D721Med (cell line): ENCODE measurements around the gene LSP1.
A peak's percentile ranks its signal among the peaks of the same experiment; 100 is the strongest.

Source experiments
- DNase-seq: peaks from one replicate; pipeline ENCODE4 v3.0.0; 2011; ENCODE audit warnings: low spot score; ENCODE audit not compliant: insufficient read length
- FAIRE-seq: peaks from 2 replicates; lab custom pipeline; 2011; peaks lifted over from hg19 to GRCh38; lab: Jason Lieb, UNC
- TF ChIP-seq, protein P1 (sequence below): IDR thresholded peaks from 2 replicates; pipeline ENCODE4 v1.5.1; 2012; ENCODE audit warnings: mild to moderate bottlenecking, control low read depth; ENCODE audit not compliant: insufficient read depth; ENCODE audit errors: missing control alignments

Gene LSP1

GRCh38 chr11:1820463-1821325 lies 32.2 kb upstream of the LSP1 start:
- FAIRE-seq = no peak

DNA sequence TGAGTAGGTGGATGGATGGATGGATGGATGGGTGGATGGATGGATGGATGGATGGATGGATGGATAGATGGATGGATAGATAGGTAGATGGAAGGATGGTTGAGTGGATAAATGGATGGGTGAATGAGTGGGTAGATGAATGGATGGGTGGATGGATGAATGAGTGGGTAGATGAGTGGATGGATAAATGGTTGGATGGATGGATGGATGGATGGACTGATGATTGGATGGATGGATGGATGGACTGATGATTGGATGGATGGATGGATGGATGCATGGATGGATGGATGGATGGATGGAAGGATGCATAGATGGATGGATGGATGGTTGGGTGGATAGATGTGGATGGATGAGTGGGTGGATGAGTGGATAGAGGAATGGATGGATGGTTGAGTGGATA lies 31.3 kb upstream of the LSP1 start:
- TF ChIP-seq, protein P1, sequence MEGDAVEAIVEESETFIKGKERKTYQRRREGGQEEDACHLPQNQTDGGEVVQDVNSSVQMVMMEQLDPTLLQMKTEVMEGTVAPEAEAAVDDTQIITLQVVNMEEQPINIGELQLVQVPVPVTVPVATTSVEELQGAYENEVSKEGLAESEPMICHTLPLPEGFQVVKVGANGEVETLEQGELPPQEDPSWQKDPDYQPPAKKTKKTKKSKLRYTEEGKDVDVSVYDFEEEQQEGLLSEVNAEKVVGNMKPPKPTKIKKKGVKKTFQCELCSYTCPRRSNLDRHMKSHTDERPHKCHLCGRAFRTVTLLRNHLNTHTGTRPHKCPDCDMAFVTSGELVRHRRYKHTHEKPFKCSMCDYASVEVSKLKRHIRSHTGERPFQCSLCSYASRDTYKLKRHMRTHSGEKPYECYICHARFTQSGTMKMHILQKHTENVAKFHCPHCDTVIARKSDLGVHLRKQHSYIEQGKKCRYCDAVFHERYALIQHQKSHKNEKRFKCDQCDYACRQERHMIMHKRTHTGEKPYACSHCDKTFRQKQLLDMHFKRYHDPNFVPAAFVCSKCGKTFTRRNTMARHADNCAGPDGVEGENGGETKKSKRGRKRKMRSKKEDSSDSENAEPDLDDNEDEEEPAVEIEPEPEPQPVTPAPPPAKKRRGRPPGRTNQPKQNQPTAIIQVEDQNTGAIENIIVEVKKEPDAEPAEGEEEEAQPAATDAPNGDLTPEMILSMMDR = no peak
- no peak for FAIRE-seq
- DNase-seq = no peak

More at GRCh38 chr11:1820463-1821325, 32.2 kb upstream of the LSP1 start:
- no peak for DNase-seq
- TF ChIP-seq, protein P1 = no peak

DNA sequence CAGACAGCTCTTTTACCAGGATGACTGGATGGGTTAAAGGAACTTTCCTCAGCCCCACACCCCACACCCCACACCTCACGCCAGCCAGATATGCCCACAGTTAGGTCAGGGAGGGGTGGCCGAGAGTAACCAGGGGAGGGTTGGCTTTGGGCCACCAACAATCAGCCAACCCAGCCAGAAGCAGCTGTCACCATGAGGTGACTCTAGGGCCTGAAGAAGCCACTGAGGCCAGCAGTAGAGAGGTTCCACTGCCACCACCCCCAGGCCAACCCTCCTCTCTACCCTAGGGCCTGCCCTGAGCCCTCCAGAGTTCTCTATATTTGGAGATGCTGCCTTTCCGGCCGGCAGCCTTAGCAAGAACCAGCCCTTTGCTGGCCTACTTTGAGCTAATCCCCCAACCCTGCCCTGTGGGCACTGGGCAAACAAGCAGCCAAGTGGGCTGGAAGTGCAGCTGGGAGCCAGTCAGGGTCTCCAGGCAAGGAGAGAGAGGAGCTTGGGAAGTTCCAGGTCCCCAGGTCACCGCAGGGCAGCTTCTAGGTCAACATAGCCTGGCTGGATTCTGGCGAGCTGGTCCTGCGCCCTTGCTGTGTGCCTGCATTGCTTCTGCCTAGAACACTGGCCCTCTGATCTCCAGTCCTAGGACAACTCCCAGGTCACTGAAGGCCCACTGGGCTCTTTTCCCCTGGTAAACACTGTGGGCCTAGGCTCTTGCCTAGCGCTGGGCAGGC lies 30.1 kb upstream of the LSP1 start:
- no peak for DNase-seq
- TF ChIP-seq, protein P1 = no peak
- FAIRE-seq = no peak

- DNase-seq (no peak), FAIRE-seq (no peak)
- TF ChIP-seq, protein P1 = no peak
These were observed 29.3 kb upstream of the LSP1 start for GRCh38 chr11:1823376-1824220.

DNA sequence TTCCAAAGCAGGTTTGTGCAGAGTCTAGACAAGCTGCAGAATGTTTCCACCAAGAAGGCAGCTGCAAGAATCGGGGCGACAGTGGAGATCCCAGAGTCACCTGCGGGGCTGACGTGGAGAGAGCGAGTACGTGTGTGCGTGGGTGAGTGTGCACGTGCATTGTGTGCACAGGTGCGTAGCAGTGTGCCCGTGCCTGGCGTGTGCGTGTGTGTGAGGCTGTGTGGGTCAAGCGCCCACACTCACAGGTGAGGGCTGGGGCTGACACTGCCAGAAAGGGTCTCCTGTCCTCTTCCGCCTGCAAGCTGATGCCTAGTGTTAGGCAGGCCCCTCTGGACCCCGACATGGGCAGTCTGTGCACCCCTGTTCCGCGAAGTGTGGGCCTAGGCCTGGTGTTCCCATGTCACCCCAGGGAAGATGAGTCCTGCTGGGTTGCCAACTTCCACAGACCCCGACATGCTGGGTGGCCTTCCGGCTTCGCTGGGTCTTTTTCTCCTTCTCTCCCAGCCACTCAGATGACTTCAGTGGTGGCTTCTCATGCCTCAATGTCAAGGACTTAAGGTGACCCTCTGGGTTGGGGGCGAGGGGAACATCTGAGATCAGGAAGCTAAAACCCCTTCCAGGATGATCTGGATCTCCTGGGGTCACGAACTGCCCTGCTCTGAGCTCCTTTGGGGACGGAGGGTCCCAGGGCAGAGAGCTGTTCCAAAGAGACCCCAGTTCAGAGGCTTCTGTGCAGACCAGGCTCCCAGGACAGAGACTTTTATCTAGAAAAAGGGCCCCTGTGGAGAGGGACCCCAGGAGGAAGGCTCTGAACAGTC lies 28.5 kb upstream of the LSP1 start:
- no peak for DNase-seq
- TF ChIP-seq, protein P1 = no peak
- FAIRE-seq = no peak

GRCh38 chr11:1825039-1825740 lies 27.7 kb upstream of the LSP1 start:
- TF ChIP-seq, protein P1 = peak; percentile 49
- FAIRE-seq (no peak), DNase-seq (no peak)
